NCI-H146 treated with DMSO at 0.1 percent for 48 hours (cell line): ENCODE results near the gene FAM47E.

ENCODE experiments used
- DNase-seq: peaks from one replicate; lab custom pipeline; 2025; ENCODE audit not compliant: unreplicated experiment; lab: John Stamatoyannopoulos, UW

The FAM47E gene

GRCh38 chr4:76298227-76298626 is 46.7 kb downstream of the FAM47E start:
- no peak for DNase-seq

GRCh38 chr4:76300012-76300411 is 48.5 kb downstream of the FAM47E start:
- DNase-seq: no peak

DNA sequence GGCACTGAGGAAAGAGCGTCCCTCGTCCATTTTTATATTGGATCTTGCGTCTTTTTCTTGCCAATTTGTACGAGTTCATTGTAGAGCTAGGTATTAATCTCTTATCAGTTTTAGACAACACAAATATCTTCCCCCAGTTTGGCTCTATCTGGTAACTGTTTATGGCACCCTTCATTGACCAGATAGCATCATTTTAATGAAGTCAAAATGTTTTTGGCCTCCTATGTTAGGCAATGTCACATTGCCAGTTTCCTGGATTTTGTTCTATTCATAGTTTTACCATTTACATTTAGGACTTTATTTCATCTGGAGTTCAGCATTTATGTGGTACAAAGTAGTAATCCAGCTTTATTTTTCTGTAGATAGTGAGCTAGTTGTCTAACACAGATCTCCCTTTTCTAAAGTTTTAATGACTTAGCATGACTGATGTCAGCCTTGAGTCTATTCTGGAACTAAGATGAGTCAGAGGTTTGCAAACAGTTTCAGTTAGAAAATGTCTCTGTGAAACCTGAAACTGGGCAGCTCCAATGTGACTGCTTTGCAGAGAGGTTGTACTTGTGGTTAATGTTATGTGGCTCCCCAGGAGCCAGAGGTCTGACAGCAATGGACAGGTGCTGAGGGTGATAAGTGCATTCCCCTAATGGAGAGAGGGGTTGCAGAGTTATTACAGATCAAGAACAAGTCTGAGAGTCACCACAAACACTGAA is 49.7 kb downstream of the FAM47E start:
- peak; percentile 71 for DNase-seq

DNA sequence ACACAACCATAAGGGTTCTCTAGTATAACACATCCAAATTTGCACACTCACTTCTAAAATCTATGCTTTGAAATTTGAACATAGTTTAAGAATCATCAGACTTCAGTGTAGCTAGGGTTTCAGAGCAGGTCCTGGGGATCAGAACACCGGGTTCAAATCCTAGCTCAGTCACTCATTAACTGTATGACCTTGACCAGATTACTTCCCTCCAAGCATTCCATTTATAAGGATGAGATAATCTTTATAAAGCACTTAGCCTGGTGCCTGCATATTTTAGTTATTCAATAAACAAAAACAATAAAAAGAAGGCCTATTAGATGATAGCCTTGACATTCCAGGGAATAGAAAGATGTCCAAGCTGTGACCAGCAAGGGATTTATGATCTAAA is 50.2 kb downstream of the FAM47E start:
- DNase-seq: no peak

DNA sequence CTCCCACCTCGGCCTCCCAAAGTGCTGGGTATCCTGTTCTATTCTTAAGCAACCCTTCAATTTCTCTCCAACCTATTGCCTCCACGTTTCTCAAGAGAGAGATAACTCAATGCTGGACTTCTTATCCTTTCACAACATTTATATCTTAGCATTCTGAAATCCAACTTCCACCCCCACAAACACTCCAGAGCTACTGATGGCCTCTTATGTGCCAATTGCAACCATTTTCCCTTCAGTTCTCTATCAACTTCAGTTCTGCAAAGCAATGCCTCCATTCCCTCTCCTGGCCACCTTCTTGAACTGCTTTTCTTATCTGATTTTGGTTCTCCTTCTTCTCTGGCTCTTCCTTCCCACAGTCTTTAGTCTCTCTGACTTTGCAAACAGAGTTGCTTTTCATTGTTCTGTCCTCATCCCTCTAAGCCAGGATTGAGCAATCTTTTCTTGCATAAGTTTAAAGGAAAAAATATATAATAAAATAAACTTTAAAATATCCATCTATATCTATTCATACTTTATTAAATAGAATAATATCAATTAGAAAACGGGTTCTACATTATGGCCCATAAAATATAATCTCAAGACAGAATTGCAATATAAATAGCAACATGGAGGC is 51.4 kb downstream of the FAM47E start:
- no peak for DNase-seq

DNA sequence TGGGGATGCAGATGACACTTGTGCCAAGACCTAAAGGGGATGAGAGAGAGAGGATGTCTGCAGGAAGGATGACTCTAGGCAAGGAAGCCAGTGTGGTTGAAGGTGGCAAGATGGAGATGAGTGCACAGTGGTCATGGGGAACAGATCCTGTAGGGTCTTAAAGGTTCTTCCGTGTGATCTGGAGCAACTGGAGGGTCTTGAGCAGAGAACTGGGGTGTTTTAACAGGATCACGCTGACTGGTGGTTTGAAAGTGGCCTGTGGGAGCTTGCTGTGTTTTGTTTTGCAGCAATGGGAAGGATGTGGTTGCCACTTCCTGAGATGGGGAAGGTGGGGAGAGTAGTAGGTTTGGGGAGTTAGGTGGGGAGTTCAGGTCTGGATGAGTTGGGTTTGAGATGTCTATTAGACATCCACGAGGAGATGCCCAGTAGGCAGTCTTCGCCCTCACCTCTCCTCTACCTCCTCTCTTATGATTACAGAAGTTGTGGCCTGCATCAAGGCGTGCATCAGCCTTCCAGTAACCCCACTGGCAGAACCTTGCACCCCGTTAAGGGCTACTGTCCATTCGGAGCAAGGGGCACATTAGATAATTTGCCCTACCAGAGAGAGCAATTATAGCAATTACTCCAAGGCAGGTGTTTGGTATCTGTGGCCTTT is 53.6 kb downstream of the FAM47E start:
- DNase-seq: no peak

- DNase-seq: peak; percentile 79
Observed at GRCh38 chr4:76305971-76306881, 54.7 kb downstream of the FAM47E start, which contains the start of gene STBD1. Gene STBD1 (plus strand): TSS chr4:76306733. CDS start chr4:76306770, 37 bp downstream.

DNA sequence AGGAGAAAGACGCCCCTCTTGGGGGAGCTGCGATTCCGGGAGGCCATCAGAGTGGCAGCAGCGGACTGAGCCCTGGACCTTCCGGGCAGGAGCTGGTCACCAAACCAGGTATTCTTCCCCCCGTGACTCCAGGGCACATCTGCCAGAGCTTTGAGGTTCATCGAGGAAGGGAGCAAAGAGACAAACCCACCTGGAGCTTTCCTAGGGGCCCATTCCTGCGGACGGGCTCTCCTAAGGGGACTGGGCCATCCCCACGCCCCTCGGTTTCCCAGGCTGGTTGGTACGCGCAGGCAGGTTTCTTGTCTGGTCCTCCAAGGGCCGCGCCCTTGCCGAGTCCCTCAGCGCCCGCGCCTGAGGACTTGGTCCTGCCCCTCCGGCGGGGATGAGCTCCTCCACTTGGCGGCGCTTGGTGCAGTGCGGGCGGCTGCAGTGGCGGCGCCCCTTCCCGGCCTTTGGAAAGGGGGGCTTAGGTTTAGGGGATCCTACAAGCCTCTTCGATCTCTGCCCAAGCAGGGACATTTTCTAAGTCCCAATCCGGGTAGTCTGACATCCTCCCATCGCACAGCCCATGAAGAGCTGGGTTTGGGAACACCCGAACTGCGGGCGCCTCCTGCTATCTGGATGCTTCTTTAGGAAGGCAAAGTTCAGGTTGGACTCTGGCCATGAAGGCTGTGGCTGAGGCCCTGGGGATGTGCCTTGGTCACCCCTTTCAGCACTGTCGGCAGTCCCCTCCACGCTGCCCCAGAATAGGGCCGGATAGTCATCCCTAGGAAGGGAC is 55.5 kb downstream of the FAM47E start:
- peak; percentile 49 for DNase-seq

DNA sequence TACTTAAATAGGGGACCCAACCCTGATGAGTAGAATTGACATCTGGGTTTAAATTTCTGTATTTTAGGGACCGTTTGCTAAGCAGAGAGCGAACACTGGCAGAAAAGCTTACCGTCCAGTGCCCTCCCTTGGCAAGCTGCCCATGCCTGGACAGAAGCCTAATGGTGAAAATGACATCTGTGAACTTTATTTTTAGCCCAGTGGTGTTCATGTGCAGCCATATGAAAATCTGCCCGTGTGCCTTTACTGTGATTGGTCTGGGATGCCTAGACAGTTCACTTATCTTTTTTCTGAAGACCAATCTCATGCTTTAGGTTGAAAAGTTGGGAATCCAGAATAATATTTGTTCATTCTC is 56.1 kb downstream of the FAM47E start:
- DNase-seq: no peak

DNA sequence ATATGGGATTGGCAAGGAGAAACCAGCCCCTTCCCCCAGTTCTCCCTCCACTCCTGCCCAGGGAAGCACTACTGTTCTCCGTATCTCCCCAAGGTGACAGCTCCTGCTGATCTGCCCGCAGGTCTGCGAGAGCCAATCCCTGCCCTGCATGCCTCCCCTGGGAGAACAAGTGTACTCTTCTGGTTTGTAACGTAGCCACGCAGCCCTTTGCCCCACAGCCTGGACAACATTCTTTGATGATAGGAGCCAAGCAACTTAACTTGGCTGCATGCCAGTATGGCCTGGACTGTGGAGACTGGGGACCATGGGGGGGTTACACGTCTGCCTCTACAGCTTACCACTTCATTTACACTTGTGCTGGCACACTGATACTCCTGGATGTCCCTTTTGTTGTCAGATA is 57.0 kb downstream of the FAM47E start:
- DNase-seq: no peak

- no peak for DNase-seq
Observed at GRCh38 chr4:76309939-76310550, 58.5 kb downstream of the FAM47E start.

GRCh38 chr4:76310683-76311082 is 59.2 kb downstream of the FAM47E start:
- no peak for DNase-seq

DNA sequence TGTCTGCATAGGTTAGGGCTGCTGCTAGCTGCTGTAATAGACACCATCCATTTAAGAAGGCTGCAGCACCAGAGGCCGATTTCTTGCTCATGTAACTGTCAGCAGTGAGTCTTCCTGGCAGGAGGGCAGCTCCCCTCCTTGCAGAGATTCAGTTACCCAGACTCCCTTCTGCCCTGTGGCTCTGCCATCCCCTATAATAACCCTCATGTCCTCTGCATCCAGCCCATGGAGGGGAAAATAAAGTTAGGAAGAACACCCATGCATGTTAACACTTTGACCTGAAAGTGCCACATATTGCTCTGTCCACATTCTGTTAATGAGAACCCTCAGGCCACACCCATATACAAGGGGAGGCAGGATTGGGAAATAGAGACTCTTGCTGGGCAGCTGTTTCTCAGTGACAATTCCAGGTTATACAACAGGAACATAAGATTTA is 60.4 kb downstream of the FAM47E start:
- DNase-seq: no peak

DNA sequence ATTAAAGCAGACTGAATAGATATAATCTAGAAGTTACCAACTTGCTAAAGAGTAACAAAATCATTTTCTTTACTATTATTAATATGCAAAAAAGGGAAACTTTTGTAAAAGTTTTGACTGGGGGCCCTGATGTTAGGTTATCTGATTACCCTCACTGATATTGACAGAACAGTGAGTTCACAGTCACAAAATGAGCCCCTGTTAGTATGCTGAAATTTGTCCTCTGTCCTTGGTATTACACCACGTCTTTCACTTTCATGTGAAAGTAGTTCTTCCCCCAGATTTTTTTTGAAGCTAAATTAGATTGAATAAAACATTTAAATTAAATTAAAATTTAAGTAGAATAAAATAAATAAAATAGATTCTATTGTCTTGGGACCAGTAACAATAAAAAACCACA is 60.9 kb downstream of the FAM47E start:
- no peak for DNase-seq

- DNase-seq: no peak
Observed at GRCh38 chr4:76313547-76313946, 62.0 kb downstream of the FAM47E start.

- DNase-seq: no peak
Observed at GRCh38 chr4:76315267-76315918, 63.9 kb downstream of the FAM47E start.

DNA sequence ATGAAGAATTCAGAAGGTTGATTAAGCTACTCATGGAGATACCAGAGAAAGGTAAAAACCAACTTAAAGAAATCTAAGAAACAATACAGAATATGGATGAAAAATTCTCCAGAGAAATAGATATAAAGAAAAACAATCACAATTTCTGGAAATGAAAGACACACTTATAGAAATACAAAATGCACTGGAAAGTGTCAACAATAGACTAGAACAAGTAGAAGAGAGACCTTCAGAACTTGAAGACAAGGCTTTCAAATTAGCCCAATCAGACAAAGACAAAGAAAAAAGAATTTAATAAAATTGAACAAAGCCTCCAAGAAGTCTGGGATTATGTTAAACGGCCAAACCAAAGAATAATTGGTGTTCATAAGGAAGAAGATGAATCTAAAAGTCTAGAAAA is 64.6 kb downstream of the FAM47E start:
- no peak for DNase-seq

GRCh38 chr4:76322236-76322635 is 70.7 kb downstream of the FAM47E start:
- DNase-seq: no peak

- no peak for DNase-seq
Observed at GRCh38 chr4:76325072-76325471, 73.6 kb downstream of the FAM47E start.

DNA sequence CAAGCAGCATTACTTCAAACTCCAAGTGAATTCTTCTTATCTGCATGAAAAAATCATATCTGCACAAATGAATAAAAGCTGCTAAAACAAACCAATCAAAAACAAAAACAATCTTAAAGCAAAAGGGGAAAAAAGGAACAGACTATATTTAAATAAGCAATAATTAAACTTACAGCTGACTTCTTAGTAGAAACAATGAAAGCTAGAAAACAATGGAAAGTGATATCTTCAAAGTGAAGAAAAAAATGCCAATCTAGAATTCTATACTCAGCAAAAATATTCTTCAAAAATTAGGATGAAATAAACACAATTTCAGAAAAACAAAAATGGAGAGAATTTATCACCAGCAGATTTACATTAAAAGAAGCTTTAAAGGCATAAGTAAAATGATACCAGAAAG is 75.0 kb downstream of the FAM47E start:
- DNase-seq: no peak
